Measurements from ENCODE around the gene BHLHA15. TPM values are rescaled to one million over a fixed set of nuclear protein-coding genes. Genes with fewer than 3 reads are reported as not detected.
"Not testable (repeated sequence)": the region's sequence is repeated elsewhere in the genome, so short reads cannot be mapped to it uniquely, and the experiment has no call there.

BHLHA15 gene
- total RNA-seq, 1 experiment from 2014 or later = not detected

DNA sequence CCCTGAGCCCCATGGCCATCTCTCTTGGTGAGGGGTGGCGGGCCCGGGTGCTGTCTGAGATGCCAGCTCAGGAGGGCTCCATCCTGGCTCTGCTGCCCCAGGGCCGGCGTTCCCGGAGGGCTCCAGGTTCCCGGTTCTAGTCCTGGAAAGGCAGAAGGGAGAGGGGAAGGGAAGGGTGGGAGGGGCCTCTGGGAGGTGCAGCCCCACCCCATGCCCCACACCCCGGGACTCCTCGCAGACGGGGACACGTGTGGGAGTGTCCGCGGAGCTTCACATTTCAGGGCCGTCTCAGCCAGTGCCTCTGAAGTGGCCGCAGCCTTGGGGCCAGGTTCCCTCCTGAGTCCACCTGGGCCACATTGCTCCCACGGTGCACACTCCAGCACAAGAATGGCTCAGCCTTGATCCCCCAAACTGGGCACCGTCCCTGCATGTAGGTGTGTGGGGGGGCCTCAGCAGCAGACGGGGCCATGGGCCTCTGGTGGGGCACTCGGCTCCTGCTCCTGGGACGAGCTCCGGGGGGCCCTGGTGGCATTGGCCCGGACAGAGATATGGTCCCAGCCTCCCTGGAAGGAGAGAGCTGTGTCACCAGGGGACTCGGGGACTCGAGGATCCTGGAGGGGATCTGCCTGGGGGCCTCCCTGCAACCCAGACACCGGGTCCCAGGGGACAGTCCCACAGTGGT, 5.8 kb downstream of the BHLHA15 start:
- DNase-seq (ENCODE audit: low read depth, low spot score) = no peak
- in situ Hi-C loops (cut with HindIII; ENCODE audit: low pct_unique_long_range_greater_than_20kb, low sequenced_read_pairs) = no loop called here

- in situ Hi-C loops (cut with HindIII; ENCODE audit: low pct_unique_long_range_greater_than_20kb, low sequenced_read_pairs) = no loop called here
Measured at GRCh38 chr7:98217623-98218582, 6.7 kb downstream of the BHLHA15 start.

DNA sequence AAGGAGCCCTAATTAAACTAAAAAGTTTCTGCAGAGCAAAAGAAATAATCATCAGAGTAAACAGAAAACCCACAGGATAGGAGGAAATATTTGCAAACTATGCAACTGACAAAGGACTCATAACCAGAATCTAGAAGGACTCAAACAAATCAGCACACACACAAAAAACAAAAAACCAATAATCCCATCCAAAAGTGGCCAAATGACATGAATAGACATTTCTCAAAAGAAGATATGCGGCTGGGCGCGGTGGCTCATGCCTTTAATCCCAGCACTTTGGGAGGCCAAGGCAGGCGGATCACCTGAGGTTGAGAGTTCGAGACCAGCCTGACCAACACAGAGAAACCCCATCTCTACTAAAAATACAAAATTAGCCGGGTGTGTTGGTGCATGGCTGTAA, 8.1 kb downstream of the BHLHA15 start:
- in situ Hi-C loops (cut with HindIII; ENCODE audit: low pct_unique_long_range_greater_than_20kb, low sequenced_read_pairs); DNase-seq (ENCODE audit: low read depth, low spot score): not testable (repeated sequence)

More at GRCh38 chr7:98217623-98218582, 6.7 kb downstream of the BHLHA15 start:
- peak; percentile 81 for DNase-seq (ENCODE audit: low read depth, low spot score)

DNA sequence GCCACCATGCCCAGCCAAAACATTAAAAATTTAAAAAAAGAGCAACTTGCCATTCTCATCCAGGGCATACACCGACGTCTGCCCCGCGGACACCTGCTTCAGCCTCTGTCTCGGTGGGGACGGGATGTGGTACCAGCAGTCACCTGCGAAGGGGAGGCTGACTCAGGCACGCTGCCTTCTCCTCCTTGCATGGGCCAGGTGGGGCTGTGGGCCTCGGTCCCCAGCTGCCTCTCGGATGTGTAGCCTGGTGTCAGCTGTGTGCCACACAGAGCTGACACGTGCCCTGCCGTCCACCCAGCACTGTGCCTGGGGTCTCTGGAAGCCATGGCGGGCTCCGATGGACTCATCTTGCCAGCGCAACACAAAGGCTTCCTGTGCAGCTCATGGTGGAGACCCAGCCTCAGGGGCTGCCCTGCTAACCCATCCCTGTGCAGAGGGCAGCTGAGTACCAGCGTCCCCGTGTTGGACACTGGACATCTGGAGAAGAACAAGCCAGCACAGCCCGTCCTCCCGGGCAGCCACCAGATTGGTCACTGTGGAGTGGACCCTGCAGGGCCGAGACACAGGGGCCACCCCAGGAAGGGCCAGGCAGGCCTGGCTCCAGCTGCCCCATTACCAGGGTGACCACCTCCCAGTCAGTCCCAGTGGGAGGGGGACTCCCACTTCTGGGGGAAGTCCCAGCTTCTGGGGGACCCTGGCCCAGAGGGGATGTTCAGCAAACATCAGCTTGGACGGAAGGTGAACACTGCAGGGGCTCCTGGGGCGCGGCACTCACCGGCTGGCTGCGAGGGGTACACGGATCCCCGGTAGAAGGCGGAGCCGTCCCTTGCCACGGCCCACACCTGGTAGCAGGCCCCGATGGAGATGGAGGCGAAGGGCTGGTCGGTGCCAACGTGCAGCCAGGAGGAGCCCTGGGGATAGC, 10.6 kb downstream of the BHLHA15 start:
- in situ Hi-C loops (cut with HindIII; ENCODE audit: low pct_unique_long_range_greater_than_20kb, low sequenced_read_pairs) = no loop called here
- DNase-seq (ENCODE audit: low read depth, low spot score) = no peak

DNA sequence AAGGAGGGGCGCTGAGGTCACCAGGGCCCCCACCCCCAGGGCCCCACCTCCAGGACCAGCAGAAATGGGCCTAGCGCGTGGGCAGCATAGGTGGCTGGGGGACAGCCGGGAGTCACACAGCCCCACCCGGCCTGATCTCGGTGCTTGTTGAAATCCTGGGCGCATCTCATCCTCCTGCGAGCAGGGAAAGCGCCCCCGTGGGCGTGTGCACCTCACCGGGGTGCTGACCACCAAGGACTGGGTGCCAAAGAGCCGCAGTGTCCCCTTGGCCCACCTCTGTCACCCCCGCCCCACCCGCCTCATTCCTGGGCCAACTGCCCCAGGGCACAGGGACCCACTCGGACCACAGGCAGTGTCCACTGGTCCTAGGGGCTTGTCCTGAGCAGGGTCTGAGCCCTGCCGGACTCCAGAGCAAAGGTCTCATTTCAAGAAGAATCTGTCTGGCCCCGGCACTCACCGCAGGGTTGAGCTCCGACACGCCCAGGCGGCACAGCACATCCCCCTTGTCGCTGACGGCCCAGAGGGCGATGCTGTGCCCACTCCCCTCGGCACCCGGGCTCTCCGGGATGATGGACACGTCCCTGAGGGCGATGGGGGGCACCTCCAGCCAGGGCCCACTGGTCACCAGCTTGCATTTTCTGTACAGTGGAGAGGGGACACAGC, 11.4 kb downstream of the BHLHA15 start:
- in situ Hi-C loops (cut with HindIII; ENCODE audit: low pct_unique_long_range_greater_than_20kb, low sequenced_read_pairs) = no loop called here

DNA sequence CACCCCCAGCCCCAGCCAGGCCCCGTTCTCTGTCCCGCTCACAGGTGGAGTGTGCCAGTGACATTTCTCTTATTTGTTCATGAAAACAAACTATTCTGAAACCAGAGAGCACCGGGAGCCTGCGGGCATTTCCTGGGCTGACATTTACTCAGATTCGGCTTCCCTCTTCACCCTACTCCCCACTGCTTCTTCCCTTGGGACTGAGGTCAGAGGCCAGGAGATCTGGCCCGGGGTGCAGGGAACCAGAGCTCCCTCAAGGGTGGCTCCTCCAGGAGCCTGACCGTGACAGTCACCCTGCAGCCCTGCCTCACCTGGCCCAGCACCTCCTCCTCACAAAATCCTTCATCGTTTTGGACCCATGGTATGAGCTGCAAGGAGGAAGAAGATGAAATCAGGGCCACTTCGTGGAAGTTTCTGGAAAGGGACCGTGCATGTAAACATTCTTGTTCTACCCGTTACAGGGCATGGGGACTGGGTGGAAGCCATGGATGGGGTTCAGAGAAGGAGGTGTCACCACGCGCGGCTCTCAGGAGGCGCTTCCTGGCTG, 12.2 kb downstream of the BHLHA15 start:
- in situ Hi-C loops (cut with HindIII; ENCODE audit: low pct_unique_long_range_greater_than_20kb, low sequenced_read_pairs) = no loop called here
- no peak for DNase-seq (ENCODE audit: low read depth, low spot score)

More for the DNA sequence above, 11.4 kb downstream of the BHLHA15 start:
- no peak for DNase-seq (ENCODE audit: low read depth, low spot score)

GRCh38 chr7:98223898-98224700, 12.9 kb downstream of the BHLHA15 start:
- DNase-seq (ENCODE audit: low read depth, low spot score) = no peak
- in situ Hi-C loops (cut with HindIII; ENCODE audit: low pct_unique_long_range_greater_than_20kb, low sequenced_read_pairs) = no loop called here

- DNase-seq (ENCODE audit: low read depth, low spot score) = no peak
- in situ Hi-C loops (cut with HindIII; ENCODE audit: low pct_unique_long_range_greater_than_20kb, low sequenced_read_pairs) = no loop called here
Measured at GRCh38 chr7:98224701-98225181, 13.5 kb downstream of the BHLHA15 start.

GRCh38 chr7:98225913-98226614, 14.8 kb downstream of the BHLHA15 start:
- no peak for DNase-seq (ENCODE audit: low read depth, low spot score)
- in situ Hi-C loops (cut with HindIII; ENCODE audit: low pct_unique_long_range_greater_than_20kb, low sequenced_read_pairs) = no loop called here

DNA sequence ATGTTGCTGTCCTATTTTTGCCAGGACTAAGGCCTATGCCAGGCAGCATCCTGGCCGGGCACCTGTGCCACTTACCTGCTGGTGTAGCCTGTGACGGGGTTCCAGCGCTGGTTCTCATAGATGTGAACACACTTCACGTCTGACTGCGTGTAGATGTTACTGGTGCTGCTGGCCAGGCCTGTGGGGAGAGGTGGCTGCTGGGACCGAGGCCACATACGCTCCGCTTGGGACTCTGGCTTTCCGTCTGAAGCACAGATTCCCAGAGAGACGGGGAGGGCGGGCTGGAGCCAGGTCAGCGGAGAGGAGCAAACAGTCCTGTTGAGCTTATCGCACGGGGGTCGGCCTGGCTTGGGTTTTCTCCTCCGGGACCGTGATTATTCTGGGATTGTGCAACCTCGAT, 16.7 kb downstream of the BHLHA15 start:
- DNase-seq (ENCODE audit: low read depth, low spot score) = no peak
- in situ Hi-C loops (cut with HindIII; ENCODE audit: low pct_unique_long_range_greater_than_20kb, low sequenced_read_pairs) = no loop called here

DNA sequence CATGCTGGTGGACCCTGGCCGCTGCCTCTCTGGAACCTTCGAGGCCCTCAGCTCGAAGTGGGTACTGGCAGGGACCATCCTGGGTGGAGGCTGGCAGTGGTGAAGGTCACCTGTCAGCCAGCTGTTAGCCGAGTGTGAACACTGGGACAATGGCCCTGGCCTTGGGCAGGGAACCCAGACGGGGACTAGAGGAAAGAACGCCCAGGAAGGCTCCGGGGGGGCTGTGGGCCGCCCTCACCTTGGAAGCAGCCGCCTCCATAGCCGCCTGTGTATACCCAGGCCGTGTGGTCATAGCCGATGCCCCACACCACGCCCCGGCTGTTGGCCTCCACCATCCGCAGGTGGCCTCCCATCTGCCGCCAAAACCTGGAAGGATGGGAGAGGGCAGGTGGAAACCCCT, 17.6 kb downstream of the BHLHA15 start:
- in situ Hi-C loops (cut with HindIII; ENCODE audit: low pct_unique_long_range_greater_than_20kb, low sequenced_read_pairs) = no loop called here

GRCh38 chr7:98229441-98229840, 18.2 kb downstream of the BHLHA15 start:
- in situ Hi-C loops (cut with HindIII; ENCODE audit: low pct_unique_long_range_greater_than_20kb, low sequenced_read_pairs) = no loop called here
- no peak for DNase-seq (ENCODE audit: low read depth, low spot score)

More for the DNA sequence above, 17.6 kb downstream of the BHLHA15 start:
- DNase-seq (ENCODE audit: low read depth, low spot score) = no peak

- no peak for DNase-seq (ENCODE audit: low read depth, low spot score)
- in situ Hi-C loops (cut with HindIII; ENCODE audit: low pct_unique_long_range_greater_than_20kb, low sequenced_read_pairs) = no loop called here
Measured at GRCh38 chr7:98229991-98230745, 18.9 kb downstream of the BHLHA15 start.

DNA sequence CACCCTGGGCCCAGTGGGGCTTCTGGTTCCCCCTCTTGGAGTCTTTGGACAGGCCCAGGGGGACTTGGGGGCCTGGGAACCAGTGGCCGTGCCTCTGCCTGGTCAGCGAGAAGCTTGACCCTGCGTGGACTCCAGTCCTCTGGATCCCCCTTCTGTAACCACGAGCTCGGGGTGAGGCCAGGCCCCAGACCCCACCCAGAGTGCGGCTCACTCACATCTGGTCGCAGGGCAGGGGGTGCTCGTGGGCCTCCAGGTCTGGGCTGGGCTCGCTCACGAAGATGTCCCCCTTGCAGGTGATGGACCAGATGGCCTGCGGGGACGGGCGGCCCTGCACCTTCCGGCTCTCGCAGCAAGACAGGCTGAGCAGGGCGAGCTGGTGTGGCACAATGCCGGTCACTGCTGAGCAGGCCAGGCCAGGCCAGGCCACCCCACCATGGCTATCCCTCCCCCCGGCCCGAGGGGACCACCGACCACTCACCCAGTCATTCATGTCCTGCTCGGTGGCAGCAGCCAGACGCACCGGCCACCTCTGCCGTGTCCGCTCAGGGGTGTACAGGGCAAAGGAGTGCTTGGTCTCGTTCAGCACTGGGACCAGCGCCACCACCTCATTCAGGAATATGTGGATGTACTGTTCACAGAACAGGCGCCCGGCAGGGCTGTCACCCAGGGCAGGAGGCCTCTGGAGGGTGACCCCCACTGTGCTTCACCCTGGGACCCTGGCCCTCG, 19.7 kb downstream of the BHLHA15 start:
- in situ Hi-C loops (cut with HindIII; ENCODE audit: low pct_unique_long_range_greater_than_20kb, low sequenced_read_pairs) = no loop called here
- DNase-seq (ENCODE audit: low read depth, low spot score) = no peak

Data from SK-MEL-5 (cell line).